Measurements from ENCODE around the gene CBLB.

The CBLB gene

DNA sequence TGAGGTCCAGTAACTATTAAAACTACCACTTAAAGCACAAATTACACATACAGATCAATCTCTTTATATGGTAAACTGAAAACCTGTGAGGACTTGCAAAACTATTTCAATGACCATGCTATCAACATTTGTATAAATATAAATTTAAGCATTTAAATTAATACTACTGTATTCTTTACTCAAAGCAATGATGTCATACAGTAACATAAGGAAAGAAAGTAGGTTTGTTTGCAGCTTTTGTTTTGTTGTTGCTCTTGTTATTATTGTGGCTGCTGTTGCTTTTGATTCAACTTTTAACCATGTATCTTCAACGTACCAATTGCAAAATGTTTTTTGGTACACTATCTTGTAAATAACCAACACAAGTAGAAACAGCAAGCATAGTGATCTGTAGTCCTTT is 22.0 kb downstream of the CBLB start:
- no peak for DNase-seq (ENCODE audit: low read depth in 3 of 3)

DNA sequence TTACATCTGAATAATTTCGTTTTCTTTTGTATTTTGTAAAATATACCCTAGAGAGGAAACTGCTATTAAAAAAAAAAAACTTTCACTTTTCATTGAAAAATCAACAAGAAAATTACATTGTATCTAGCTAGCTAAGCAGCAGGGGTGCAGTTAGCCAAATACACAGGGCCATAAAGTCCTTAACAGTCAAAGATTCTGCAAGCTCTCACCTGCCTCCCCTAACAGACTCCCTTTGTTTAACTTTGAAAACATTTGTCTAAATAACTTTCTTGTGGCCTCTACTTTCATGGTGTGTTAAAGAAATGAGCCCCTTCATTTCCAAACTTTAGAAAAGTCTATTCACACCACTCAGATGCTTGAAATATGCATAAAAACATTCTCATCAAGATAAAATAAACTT is 23.3 kb downstream of the CBLB start:
- no peak for DNase-seq (ENCODE audit: low read depth in 3 of 3)

DNA sequence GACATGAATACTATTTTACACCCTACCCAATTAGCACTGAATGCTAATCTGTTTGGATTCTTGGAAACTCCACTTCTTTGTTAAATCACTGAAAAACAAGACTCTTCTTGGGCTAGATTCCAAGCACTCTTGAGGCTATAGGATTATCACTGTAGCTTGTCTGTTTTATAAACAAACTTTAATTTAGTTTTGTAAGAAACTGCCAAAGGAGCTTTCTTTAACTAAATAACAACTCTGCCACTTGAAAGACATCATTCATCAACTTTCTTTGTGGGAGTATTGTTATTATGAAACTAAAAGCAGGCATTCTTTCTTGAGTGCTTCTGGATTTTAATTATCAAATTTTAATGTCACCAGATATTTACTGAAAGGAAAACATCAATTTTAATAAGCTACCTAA is 24.1 kb downstream of the CBLB start:
- no peak for DNase-seq (ENCODE audit: low read depth in 3 of 3)

- no peak for DNase-seq (ENCODE audit: low read depth in 3 of 3)
Measured at GRCh38 chr3:105843994-105844393, 24.8 kb downstream of the CBLB start.

DNA sequence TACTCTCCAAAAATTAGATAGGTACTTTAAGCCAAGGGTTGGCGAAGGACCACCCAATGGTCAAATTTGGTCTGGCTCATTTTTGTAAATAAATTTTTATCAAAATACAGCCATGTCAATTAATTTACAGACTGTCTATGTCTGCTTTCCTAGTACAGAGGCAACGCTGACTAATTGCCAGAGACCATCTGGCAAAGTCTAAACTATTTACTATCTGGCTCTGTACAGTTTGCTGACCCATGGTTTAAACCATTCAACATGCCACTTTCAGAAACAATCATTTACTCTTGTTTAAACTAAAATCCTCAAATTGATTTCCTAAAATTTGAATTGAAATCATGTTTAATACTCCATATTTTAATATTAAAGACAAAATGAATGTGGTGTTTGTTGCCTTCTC is 25.9 kb downstream of the CBLB start:
- no peak for DNase-seq (ENCODE audit: low read depth in 3 of 3)

GRCh38 chr3:105842449-105842848 is 26.4 kb downstream of the CBLB start:
- no peak for DNase-seq (ENCODE audit: low read depth in 3 of 3)

GRCh38 chr3:105837947-105838346 is 30.9 kb downstream of the CBLB start:
- no peak for DNase-seq (ENCODE audit: low read depth in 3 of 3)

DNA sequence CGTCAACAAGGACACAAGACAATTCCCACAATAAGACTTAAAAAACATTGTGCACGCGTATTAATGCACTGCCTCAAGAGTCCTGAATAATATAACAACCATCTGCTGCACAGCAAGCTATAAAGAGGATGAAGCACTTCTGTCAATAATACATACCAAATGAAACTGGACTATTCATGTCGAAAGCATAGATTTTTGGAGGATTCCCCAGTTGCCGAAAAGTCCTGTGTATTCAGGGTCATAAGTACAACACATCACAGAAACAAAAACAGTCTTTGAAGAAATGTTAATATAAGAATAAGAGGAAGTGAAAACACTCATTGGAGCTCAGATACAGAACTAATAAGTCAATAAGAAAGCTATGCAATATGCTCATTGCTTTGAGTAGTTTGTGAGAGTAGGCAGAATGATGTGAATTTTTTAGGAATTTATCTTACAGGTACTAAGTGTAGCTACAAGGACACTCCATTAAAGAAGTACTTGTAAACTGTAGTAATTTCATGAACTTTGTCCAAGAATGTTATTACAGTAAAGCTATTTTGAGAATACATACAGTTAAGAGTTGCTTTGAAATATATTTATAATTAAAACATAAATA is 31.6 kb downstream of the CBLB start:
- no peak for DNase-seq (ENCODE audit: low read depth in 3 of 3)

- DNase-seq (ENCODE audit: low read depth in 3 of 3): peak in 1 of 3 experiments; percentile 40
Measured at GRCh38 chr3:105836533-105836932, 32.3 kb downstream of the CBLB start.

DNA sequence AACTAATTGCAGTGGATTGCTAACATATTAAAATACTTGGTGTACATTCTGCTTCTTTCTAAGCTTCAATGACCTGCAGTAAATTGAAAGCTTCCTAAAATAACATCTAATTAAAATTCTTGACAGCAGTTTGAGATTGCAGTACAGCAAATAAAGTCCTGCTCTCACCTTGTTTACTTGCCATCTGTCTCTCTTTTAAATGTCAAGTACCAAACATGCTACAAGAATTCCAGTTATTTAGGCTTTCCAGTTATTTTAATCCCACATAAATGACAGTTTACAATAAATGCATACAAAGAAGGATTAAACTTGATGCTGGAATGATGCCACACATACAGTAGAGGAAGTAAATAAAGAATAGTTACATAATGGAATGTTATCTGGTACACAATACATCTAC is 33.2 kb downstream of the CBLB start:
- DNase-seq (ENCODE audit: low read depth in 3 of 3): no peak

DNA sequence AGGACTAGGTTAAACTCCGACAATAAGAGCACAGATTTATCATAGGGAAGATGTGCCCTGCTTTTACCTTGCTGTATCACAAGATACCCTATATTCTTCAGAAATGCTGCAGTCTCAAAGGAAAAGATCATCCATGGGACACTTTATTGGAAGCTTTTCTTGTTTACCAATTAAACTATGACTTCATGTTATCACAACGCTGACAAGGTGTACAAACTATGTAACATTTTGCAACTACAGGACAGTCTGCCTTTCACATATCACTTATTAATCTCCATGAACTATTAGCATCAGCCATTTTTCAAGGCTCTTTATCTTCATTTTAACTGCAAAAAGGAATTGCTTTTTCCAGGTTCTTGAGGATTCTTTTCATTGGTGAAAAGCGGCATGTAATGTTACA is 34.0 kb downstream of the CBLB start:
- no peak for DNase-seq (ENCODE audit: low read depth in 3 of 3)

DNA sequence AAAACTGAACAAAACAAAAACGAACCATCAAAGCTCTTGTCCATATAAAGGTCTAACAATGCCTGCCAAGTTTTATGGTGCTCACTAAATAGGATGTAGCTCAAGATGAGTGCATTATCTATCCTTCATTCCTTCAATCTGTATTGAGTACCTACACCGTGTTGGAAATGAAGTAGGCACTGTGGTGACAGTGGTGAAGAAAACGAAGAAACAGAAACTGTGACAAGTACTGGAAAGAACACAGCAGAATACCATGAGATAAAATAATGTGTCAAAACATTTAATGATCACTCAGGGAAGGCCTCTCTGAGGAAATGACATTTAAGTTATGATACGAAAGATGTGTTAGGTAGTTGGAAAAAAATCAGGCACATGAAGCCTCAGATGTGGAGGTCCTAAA is 36.2 kb downstream of the CBLB start:
- DNase-seq (ENCODE audit: low read depth in 3 of 3): no peak

DNA sequence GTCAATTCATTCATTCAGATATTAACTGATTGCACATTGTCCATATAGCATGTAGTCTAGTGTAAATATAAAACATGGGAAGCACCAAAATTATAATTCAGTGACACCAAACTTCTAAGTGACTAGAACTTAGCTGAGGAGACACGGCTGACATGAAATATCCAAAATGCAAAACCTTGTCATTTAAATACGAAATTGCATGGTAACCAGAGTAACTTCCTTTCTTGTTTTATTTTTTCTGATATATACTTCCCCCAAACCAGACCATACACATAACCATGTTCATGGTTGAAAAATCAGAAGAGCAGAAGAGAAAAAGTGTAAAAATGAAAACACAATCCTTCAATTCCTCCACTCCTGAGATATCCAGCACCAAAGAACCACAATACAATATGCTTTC is 38.0 kb downstream of the CBLB start:
- DNase-seq (ENCODE audit: low read depth in 3 of 3): no peak

DNA sequence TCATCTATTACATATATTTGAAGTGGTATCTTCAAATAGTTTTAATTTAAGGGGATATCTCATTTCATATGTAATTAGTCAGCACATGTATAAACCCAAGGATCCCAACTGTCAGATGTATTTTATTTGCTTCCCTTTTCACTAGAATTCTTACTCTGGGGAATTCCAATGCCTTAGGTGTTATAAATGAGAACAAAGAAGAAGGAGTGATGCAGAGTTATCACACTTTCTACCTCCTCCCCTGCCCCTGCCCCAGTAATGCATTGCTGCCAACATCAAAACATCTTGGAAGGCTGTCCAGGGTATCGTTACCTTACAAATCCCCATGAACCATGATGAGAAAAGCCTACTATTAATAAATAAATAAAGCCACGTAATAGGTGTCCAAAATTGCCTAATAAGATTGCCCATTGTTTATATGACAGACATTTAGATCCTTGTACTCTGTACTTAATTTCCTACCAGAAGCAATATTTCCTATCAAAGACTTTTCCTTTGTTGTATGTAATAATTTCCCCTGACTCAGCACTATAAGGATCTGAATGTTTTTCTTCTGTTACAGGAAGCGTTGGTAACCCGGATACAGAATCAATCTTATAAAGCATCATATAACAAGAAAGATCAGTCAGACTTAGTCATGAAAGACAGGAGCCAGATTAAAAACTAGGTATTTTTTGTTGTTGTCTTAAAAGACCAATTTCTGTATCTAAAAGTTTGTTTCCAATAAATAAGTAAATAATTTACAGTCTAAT is 38.8 kb downstream of the CBLB start:
- no peak for DNase-seq (ENCODE audit: low read depth in 3 of 3)

DNA sequence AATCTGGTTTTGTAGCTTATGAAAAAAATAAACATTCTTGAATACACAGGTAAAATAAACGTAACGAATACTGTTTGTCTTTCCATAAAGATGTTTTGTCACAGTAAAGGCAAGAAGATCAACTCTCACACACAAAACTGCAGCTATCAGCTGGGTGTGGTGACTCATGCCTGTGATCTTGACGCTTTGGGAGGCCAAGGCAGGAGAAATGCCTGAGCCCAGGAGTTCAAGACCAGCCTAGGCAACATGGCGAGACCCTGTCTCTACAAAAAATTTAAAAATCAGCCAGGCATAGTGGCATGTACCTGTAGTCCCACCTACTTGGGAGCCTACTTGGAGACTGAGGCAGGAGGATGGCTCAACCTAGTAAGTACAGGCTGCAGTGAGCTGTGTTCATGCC is 39.6 kb downstream of the CBLB start:
- DNase-seq (ENCODE audit: low read depth in 3 of 3): peak in 1 of 3 experiments; percentile 38

- DNase-seq (ENCODE audit: low read depth in 3 of 3): no peak
Measured at GRCh38 chr3:105828703-105829102, 40.1 kb downstream of the CBLB start.

GRCh38 chr3:105827959-105828358 is 40.9 kb downstream of the CBLB start:
- no peak for DNase-seq (ENCODE audit: low read depth in 3 of 3)

GRCh38 chr3:105826778-105827634 is 41.8 kb downstream of the CBLB start:
- DNase-seq (ENCODE audit: low read depth in 3 of 3): no peak

DNA sequence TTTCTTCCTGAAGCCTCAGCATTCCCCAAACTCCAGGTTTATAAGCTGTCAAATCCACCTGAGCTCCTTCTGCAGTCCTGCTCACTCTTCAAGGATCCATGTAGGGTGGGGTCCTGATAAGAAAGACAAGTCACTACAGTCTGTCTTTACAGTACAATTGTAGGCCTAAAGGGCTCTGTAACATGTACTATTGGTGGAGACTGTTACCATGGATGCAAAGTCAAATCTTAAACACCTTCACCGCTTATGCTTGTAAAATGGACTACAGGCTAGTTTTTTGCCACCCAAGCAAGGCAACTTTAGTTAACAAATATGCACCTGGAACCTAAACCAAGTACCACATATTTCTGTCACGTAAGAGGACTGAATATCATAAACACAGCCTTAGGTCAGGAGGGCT is 44.7 kb downstream of the CBLB start:
- DNase-seq (ENCODE audit: low read depth in 3 of 3): no peak

GRCh38 chr3:105823149-105823867 is 45.5 kb downstream of the CBLB start:
- DNase-seq (ENCODE audit: low read depth in 3 of 3): no peak

DNA sequence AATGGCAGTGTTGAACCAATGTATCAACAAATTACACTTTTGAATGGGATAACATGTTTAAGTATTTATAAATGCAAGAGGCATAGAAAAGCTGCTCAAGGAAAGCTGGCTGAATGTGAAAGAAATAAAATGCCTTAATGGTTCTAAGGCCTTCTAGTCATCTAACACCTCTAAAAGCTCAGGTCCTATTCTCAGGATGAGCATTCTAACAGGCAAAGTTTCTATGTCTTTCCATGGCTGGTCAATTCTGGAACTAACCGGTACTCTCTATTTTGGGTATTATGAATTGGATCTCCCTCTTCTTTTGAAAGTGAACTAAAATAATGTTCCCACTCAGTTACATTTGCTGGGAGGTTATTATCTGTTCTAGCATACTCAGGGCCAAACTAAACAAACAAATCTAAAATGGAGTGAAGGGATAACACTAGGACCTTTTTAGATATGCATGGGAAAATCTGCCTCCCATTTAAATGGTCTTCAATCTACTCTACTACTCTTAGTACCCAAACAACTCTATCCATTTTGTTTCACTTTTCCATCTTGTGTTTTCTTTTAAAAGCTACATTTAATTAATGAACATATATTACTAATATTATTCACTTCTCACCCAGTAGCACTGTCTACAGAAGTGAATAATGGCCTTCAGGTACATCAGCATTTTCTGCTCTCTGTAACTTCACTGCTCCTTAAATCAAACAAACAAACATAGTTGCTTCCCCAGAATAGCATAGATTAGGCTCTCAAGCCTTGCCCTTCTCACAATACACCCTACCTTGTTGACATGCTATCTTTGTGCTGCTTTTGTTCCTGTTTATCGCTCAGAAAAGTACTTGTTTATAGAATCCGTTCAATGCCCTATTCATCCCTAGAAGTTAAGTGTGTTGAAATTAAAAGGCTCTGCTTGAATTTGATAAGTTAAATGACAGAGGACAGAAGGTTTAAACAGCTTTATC is 46.4 kb downstream of the CBLB start:
- DNase-seq (ENCODE audit: low read depth in 3 of 3): no peak

Data from stimulated activated CD4-positive, alpha-beta T cell treated with anti-CD3 and anti-CD28 coated beads, TNF-alpha, amount 100 ng/mL, for 24 hours (primary cell).